Measurements from ENCODE around the gene NNT. TPM values are rescaled to one million over a fixed set of nuclear protein-coding genes. Genes with fewer than 3 reads are reported as not detected.
"Not testable (repeated sequence)": the region's sequence is repeated elsewhere in the genome, so short reads cannot be mapped to it uniquely, and the experiment has no call there.

Gene NNT
- total RNA-seq, 1 donor from 2014 or later: 80.4 TPM

- peaks cover under 1% of the 10 kb centered on the region for H3K27me3 Mint-ChIP-seq
- no peaks in the 10 kb centered on the region for H3K9me3 Mint-ChIP-seq
- peaks cover 15% of the 10 kb centered on the region for H3K36me3 Mint-ChIP-seq
- H3K27ac Mint-ChIP-seq: no peak overlapping the region
- TF ChIP-seq CTCF (conservative IDR thresholded peaks at IDR 0.05): no peak
- H3K4me1 Mint-ChIP-seq (ENCODE audit: unreplicated experiment): peaks cover 5% of the 10 kb centered on the region
- DNase-seq (ENCODE audit: extremely low spot score, unreplicated experiment): no peak
- H3K4me3 Mint-ChIP-seq: no peak overlapping the region
These were observed 18.7 kb upstream of the NNT start for GRCh38 chr5:43584166-43584699.

GRCh38 chr5:43588842-43589241 lies 14.1 kb upstream of the NNT start:
- no peak for DNase-seq (ENCODE audit: extremely low spot score, unreplicated experiment)
- Mint-ChIP-seq H3K4me1 (ENCODE audit: unreplicated experiment) (no peaks in the 10 kb centered on the region), H3K4me3 (no peak overlapping the region), H3K27ac (no peak overlapping the region), H3K9me3 (no peaks in the 10 kb centered on the region), H3K36me3 (peaks cover 6% of the 10 kb centered on the region), H3K27me3 (peaks cover 6% of the 10 kb centered on the region)
- TF ChIP-seq CTCF (conservative IDR thresholded peaks at IDR 0.05): no peak

GRCh38 chr5:43589310-43589709 lies 13.7 kb upstream of the NNT start:
- no peak for DNase-seq (ENCODE audit: extremely low spot score, unreplicated experiment)
- Mint-ChIP-seq H3K27ac (no peak overlapping the region), H3K4me3 (no peak overlapping the region), H3K9me3 (no peaks in the 10 kb centered on the region), H3K27me3 (peaks cover 6% of the 10 kb centered on the region), H3K4me1 (ENCODE audit: unreplicated experiment) (no peaks in the 10 kb centered on the region), H3K36me3 (peaks cover 6% of the 10 kb centered on the region)
- TF ChIP-seq CTCF (conservative IDR thresholded peaks at IDR 0.05): no peak

- Mint-ChIP-seq H3K27me3 (peaks cover 6% of the 10 kb centered on the region), H3K36me3 (peaks cover 6% of the 10 kb centered on the region), H3K27ac (no peak overlapping the region), H3K4me3 (no peak overlapping the region), H3K9me3 (no peaks in the 10 kb centered on the region), H3K4me1 (ENCODE audit: unreplicated experiment) (no peaks in the 10 kb centered on the region)
- no peak for DNase-seq (ENCODE audit: extremely low spot score, unreplicated experiment)
- no peak for TF ChIP-seq CTCF (conservative IDR thresholded peaks at IDR 0.05)
These were observed 12.3 kb upstream of the NNT start for GRCh38 chr5:43590700-43591099.

GRCh38 chr5:43592363-43592762 lies 10.6 kb upstream of the NNT start:
- H3K27ac Mint-ChIP-seq: no peak overlapping the region

GRCh38 chr5:43598927-43599326 lies 4.1 kb upstream of the NNT start:
- not testable (repeated sequence) for H3K36me3 Mint-ChIP-seq; DNase-seq (ENCODE audit: extremely low spot score, unreplicated experiment); H3K27ac Mint-ChIP-seq; H3K27me3 Mint-ChIP-seq; H3K4me3 Mint-ChIP-seq; H3K9me3 Mint-ChIP-seq
- H3K4me1 Mint-ChIP-seq (ENCODE audit: unreplicated experiment): peaks cover 16% of the 10 kb centered on the region

More at GRCh38 chr5:43592363-43592762, 10.6 kb upstream of the NNT start:
- H3K27me3 Mint-ChIP-seq: peaks cover 6% of the 10 kb centered on the region
- no peaks in the 10 kb centered on the region for H3K9me3 Mint-ChIP-seq
- H3K4me3 Mint-ChIP-seq: no peak overlapping the region
- peaks cover 6% of the 10 kb centered on the region for H3K36me3 Mint-ChIP-seq
- no peak for DNase-seq (ENCODE audit: extremely low spot score, unreplicated experiment)
- no peaks in the 10 kb centered on the region for H3K4me1 Mint-ChIP-seq (ENCODE audit: unreplicated experiment)
- no peak for TF ChIP-seq CTCF (conservative IDR thresholded peaks at IDR 0.05)

All from type B pancreatic cell (in vitro differentiated cells).